OCI-LY1 (cell line): ENCODE data around the gene ATP6V1G2.

Experiments used
- H2AFZ ChIP-seq: fragments of 200-600 bp; sonication (generic), shearing (Covaris generic); 2 replicates; pipeline ENCODE4 v1.6.0; 2014; ENCODE audit warnings: antibody characterized with exemption, mild to moderate bottlenecking, low read length
- H3F3A ChIP-seq: fragments of 200-600 bp; sonication (generic), shearing (Covaris generic); 2 replicates; pipeline ENCODE4 v1.6.0; 2014; ENCODE audit warnings: mild to moderate bottlenecking, antibody characterized with exemption, low read length, moderate library complexity; ENCODE audit not compliant: insufficient read depth
- H3K27ac ChIP-seq: fragments of 200-600 bp; sonication (generic); 2 replicates; pipeline ENCODE4 v1.5.1; 2014; ENCODE audit warnings: low read length, mixed run types, mild to moderate bottlenecking, low read depth; ENCODE audit not compliant: poor library complexity, severe bottlenecking
- H3K27me3 ChIP-seq: fragments of 200-600 bp; sonication (generic); 2 replicates; pipeline ENCODE4 v1.6.0; 2014; ENCODE audit warnings: antibody characterized with exemption, mild to moderate bottlenecking, low read length, moderate library complexity; ENCODE audit not compliant: insufficient read depth
- H3K36me3 ChIP-seq: fragments of 200-600 bp; sonication (generic); 2 replicates; pipeline ENCODE4 v1.6.1; 2014; ENCODE audit warnings: mild to moderate bottlenecking, antibody characterized with exemption, low read length, moderate library complexity, mixed read lengths; ENCODE audit not compliant: insufficient read depth
- H3K4me1 ChIP-seq: fragments of 200-600 bp; sonication (generic); 2 replicates; pipeline ENCODE4 v1.5.1; 2014; ENCODE audit warnings: mild to moderate bottlenecking, low read length, moderate library complexity; ENCODE audit not compliant: insufficient read depth, severe bottlenecking
- H3K4me2 ChIP-seq: fragments of 200-600 bp; sonication (generic), shearing (Covaris generic); 2 replicates; pipeline ENCODE4 v1.6.1; 2014; ENCODE audit warnings: low read length
- H3K4me3 ChIP-seq: fragments of 200-600 bp; sonication (generic); 2 replicates; pipeline ENCODE4 v1.5.1; 2014; ENCODE audit warnings: low read length, low read depth, mild to moderate bottlenecking, mixed read lengths; ENCODE audit not compliant: poor library complexity, severe bottlenecking
- H3K79me2 ChIP-seq: fragments of 200-600 bp; shearing (Covaris generic); 2 replicates; pipeline ENCODE4 v1.6.1; 2016; ENCODE audit warnings: mixed run types, low read length, mixed read lengths; ENCODE audit not compliant: insufficient read depth
- H3K9ac ChIP-seq: fragments of 200-600 bp; sonication (generic), shearing (Covaris generic); 2 replicates; pipeline ENCODE4 v1.6.1; 2014; ENCODE audit warnings: mild to moderate bottlenecking, low read length, mixed read lengths
- H3K9me2 ChIP-seq: fragments of 200-600 bp; sonication (generic), shearing (Covaris generic); 2 replicates; pipeline ENCODE4 v1.6.1; 2014; ENCODE audit warnings: low read depth, mild to moderate bottlenecking, low read length, mixed read lengths
- H3K9me3 ChIP-seq: fragments of 200-600 bp; shearing (Covaris generic); 2 replicates; pipeline ENCODE4 v1.6.1; 2014; ENCODE audit warnings: low read length, mixed read lengths
- H4K20me1 ChIP-seq: fragments of 200-600 bp; sonication (generic), shearing (Covaris generic); 2 replicates; pipeline ENCODE4 v1.6.0; 2016; ENCODE audit warnings: mild to moderate bottlenecking, low read length; ENCODE audit not compliant: insufficient read depth
- CTCF ChIP-seq: fragments of 200-600 bp; sonication (generic), shearing (Covaris generic); IDR thresholded peaks from 2 replicates; pipeline ENCODE4 v1.5.1; 2017; ENCODE audit warnings: mild to moderate bottlenecking, antibody characterized with exemption, low read length, moderate library complexity, mixed read lengths
- EZH2 ChIP-seq: fragments of 200-600 bp; sonication (generic), shearing (Covaris generic); IDR thresholded peaks from 2 replicates; pipeline ENCODE4 v1.8.0; 2017; ENCODE audit warnings: borderline replicate concordance, mixed run types, mild to moderate bottlenecking, antibody characterized with exemption, low read length, moderate library complexity, mixed read lengths

ATP6V1G2 gene

GRCh38 chr6:31579546-31580437 lies 33.4 kb upstream of the ATP6V1G2 start:
- H3K4me2 ChIP-seq = peak overlapping the region; percentile 88
- H3K4me1 ChIP-seq = peaks cover 60% of the 10 kb centered on the region
- no peaks in the 10 kb centered on the region for H3K36me3 ChIP-seq
- H3K27ac ChIP-seq = peak overlapping the region; percentile 8
- TF ChIP-seq CTCF = no peak
- no peak for TF ChIP-seq EZH2
- H4K20me1 ChIP-seq = no peaks in the 10 kb centered on the region
- H3F3A ChIP-seq = no peaks in the 10 kb centered on the region
- peak overlapping the region; percentile 88; the same call in 1 of the 2 replicates for H3K9ac ChIP-seq
- peak overlapping the region; percentile 92 for H3K4me3 ChIP-seq
- no peaks in the 10 kb centered on the region for H3K9me3 ChIP-seq
- H3K27me3 ChIP-seq = no peaks in the 10 kb centered on the region
- no peak overlapping the region for H2AFZ ChIP-seq
- no peaks in the 10 kb centered on the region for H3K79me2 ChIP-seq
- no peaks in the 10 kb centered on the region for H3K9me2 ChIP-seq

DNA sequence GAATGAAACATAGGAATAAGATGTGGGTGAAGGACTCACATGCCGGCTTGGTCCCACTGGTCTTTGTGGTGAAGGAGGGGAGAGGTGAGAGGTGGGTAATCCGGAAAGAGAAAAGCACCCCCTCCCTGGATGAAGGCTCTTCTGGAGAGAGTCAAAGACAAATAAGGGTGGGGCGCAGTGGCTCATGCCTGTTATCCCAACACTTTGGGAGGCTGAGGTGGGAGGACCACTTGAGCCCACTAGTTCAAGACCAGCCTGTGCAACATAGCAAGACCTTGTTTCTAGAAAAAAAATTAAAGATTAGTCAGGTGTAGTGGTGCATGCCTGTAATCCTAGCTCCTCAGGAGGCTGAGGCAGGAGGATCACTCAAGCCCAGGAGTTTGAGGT lies 32.7 kb upstream of the ATP6V1G2 start:
- Histone ChIP-seq H3K4me1 (peaks cover 55% of the 10 kb centered on the region), H4K20me1 (no peaks in the 10 kb centered on the region), H3K9me2 (no peaks in the 10 kb centered on the region), H3K27me3 (no peaks in the 10 kb centered on the region), H2AFZ (no peak overlapping the region), H3K9me3 (no peaks in the 10 kb centered on the region), H3K27ac (no peak overlapping the region), H3K4me3 (no peak overlapping the region), H3K79me2 (no peaks in the 10 kb centered on the region), H3F3A (no peaks in the 10 kb centered on the region), H3K4me2 (no peak overlapping the region), H3K9ac (no peak overlapping the region), H3K36me3 (no peaks in the 10 kb centered on the region)
- TF ChIP-seq CTCF (no peak), EZH2 (no peak)

- H3K27me3 ChIP-seq = no peaks in the 10 kb centered on the region
- no peak overlapping the region for H2AFZ ChIP-seq
- no peaks in the 10 kb centered on the region for H3K9me2 ChIP-seq
- H3K27ac ChIP-seq = no peak overlapping the region
- H3K36me3 ChIP-seq = no peaks in the 10 kb centered on the region
- H3K79me2 ChIP-seq = no peaks in the 10 kb centered on the region
- H4K20me1 ChIP-seq = no peaks in the 10 kb centered on the region
- no peak overlapping the region for H3K9ac ChIP-seq
- H3K4me3 ChIP-seq = no peak overlapping the region
- no peak overlapping the region for H3K4me2 ChIP-seq
- H3F3A ChIP-seq = no peaks in the 10 kb centered on the region
- H3K4me1 ChIP-seq = peaks cover 54% of the 10 kb centered on the region
- H3K9me3 ChIP-seq = no peaks in the 10 kb centered on the region
- TF ChIP-seq CTCF = no peak
- no peak for TF ChIP-seq EZH2
Observed at GRCh38 chr6:31578184-31579118, 32.0 kb upstream of the ATP6V1G2 start.
